Superior temporal gyrus (tissue), 1 donor: ENCODE data around the gene ZNF407.

ENCODE experiments used
- DNase-seq: peaks from one replicate; pipeline ENCODE4 v3.0.0-alpha.2; 2016; ENCODE audit errors: extremely low spot score

Gene ZNF407

GRCh38 chr18:74930616-74931015, 332.9 kb downstream of the ZNF407 start:
- DNase-seq = no peak

DNA sequence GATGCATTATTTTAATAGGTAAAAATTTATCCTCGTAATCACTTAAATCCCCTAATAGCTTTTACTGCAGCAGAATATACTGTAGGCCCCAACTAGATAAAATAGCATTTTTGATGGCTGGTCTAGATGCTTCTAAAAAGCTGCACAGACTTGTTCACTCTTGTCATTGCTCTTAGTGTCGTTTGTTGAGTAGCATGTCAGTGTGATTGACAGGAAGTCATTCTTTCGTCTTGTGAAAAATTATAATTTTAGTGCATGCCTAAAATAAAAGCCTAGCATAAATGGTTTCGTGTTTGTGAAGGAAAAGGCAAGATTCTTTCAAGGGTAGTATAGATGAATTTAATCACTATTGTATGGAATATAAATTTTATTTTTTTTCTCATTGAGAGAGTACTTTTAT, 336.3 kb downstream of the ZNF407 start:
- DNase-seq = no peak

DNA sequence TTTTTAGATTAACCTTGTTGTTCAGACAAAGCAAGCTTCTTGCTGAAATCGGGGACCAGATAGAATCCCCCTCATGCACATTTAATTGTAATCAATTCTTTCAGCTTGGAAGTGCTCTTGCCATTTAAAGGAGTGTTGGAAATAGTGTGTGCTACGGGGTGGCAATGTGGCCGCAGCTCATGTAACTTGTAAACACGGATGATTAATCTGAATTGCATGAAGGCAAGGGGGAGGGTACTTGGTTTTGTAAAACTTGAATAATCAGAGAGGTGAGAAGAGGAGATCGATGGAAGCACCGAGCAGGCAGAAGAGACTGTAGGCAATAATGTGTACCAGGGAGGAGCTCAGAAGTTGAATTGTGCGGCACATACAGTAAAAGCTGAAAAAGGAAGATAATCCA, 337.8 kb downstream of the ZNF407 start:
- DNase-seq = no peak

DNA sequence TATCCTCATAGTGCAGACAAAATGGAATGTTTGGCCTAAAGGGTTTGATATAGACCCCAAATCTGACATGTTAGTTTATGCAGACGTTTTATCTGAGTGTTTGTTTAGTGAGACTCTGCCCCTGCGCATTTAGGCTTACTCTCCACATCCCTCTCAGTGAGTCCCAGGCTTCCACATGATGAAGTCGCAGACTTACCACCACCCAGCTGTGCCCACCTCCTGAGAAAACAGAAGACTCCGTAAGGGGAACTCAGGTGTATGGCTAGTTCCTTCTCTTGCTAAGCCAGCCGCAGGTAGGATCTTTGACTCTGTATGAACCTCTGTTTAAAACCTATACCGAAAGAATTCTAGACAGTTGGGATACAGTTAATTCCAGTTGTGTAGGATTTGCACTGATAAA, 338.7 kb downstream of the ZNF407 start:
- DNase-seq = no peak

DNA sequence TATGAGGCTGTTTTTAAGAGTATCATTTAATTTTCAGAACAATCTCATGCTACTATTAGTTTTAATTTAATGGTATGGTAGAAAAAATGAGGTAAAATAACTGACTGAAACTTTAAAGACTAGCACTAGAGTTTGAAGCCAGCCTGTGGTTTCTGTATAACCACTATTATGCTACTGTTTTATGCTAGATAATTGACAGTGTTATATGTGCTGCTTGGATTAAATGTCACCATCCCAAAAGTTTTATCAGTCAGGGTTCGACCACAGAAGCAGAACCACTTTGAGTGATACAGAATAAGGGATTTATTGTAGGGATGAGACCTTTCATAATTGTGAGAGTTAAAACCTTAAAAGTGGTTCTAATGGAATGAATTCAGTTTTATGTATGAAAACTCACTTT, 339.6 kb downstream of the ZNF407 start:
- DNase-seq = no peak

DNA sequence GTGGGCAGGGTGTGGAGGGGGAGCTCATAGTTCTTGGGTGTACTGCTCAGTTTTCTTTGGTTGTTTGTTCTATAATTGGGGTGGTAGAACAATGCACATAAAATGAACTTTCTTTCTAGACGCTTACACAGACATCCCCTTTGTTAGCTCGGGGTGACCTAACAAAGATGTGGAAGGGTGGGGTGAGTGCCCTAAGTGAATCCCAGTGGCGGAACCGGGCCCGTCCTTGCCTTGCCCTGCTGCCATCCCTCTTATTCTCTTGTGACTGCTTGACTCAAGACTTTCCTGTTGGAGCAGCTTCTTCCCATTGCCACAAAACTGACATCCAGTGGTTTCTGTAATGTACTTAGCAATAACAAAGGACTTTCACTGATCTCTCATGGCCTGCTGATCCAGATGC, 343.2 kb downstream of the ZNF407 start:
- DNase-seq = no peak

GRCh38 chr18:74942319-74942910, 344.7 kb downstream of the ZNF407 start:
- no peak for DNase-seq

DNA sequence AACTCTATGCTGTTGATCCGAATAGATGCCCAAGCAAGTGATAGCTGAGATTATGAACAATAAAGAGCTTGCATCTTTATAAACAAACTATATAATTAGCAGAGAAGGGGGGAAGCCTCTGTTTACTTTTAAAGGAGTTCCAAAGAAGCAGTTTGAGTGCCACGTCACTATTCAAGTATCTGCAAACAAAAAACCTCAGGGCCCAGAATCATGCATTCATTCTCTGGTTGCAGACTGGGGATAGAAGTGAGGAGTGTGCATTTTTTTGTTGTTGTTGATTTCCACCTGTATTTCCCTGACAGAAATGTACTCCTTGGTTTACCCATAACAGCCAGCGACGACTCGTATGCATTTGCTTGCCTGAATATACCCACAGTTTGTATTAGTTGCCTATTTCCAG, 347.0 kb downstream of the ZNF407 start:
- DNase-seq = no peak

DNA sequence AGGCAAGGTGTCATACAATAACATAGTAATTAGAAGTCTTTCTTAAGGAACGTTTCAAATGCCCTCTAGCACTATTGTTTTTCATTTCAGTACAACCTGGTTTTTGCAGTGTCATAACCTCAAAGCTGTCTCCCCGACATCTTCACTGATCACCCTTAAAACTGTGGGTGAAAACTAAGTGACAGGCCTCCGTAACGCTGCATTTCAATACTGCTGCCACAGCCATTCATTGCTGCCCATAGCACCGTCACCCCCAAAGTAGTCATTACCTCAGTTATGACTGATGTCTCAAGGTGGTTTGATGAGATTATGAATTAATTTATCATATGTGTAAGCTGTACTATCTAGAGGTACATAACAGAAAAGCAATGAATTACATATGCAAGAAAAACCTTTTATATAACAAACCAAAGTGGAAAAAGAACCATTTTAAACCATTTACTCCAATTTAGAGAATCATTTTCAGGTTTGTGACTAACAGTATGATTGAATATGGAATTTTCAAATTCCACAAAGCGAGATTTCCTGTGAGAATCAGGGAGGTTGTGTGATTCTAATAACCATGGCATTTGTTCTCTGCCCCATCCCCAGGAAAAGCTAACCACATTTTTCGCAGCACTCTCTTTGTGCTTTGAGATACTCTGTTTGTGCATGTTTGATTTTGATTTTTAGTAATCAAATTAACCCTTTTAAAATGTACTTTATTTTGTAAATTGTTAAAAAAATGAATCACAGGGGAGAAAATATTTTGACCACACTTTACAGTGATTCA, 348.3 kb downstream of the ZNF407 start:
- no peak for DNase-seq

DNA sequence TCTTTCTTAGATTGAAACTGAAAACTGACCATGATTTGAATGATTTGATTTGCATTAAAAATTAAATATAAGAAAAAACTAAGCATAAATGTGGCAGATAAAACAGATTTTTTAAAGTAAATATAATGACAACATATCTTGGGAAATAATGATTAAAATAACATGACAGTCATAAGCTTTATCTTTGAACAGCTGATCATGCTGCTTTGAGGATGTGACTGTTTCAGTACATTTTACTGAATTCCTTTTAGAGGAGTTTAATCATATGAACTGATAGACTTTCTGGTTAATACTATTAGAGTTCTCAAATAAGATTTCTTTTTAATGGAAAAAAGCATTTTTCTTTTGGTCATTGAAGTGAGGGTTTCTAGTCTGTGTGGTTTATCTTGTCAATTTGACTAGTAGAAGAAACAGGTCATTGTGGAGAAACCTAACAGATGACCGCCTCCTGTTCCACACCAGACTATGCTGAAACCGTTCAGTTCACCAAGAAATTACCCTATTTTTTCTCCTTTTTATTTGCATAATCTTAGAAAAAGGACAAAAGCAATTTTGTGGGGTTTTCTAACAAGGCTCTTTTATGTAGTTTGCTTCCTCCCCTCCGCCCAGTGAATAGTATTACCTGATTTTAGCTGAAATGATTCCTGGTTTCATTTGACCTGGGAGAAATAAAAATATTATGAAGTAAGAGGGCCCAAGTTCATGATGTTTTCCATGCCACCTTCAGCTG, 349.1 kb downstream of the ZNF407 start:
- no peak for DNase-seq

DNA sequence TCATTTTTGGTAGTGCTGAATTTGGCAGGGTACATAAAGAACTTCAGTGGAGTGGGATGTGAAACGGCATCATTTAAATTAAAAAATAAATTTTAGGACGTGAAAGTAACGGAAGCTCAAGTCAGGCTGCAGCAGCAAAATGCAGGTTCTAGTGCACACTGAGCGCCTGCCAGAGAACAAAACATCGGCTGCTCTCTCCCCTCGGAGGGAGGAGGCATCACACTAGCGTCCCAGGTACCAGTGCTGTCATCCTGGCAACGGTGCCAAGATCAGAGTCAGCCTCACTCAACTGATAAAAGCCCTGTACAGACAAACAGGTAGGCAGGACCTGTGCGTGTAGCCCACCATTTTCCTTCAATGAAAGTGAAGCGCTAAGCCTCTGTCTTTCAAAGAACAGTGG, 349.7 kb downstream of the ZNF407 start:
- DNase-seq = no peak

DNA sequence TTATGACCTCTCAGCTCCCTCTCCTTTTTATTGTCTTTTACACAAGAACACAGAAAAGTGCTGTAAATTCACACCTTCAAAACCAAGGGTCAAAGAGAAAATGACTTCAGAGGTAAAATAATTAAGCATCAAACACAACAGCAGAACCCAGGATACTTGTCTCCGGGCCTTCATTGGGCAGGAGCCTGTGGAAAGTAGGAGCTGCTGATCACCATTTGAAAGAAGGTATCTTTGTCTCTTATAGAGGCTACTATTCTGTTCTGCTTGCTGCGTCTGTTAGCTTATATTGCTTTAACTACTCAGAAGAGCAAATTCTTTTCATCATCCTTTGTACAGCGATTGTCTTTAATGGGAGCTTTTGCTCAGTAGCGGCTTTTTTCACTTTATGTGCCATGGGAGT, 350.2 kb downstream of the ZNF407 start:
- no peak for DNase-seq

DNA sequence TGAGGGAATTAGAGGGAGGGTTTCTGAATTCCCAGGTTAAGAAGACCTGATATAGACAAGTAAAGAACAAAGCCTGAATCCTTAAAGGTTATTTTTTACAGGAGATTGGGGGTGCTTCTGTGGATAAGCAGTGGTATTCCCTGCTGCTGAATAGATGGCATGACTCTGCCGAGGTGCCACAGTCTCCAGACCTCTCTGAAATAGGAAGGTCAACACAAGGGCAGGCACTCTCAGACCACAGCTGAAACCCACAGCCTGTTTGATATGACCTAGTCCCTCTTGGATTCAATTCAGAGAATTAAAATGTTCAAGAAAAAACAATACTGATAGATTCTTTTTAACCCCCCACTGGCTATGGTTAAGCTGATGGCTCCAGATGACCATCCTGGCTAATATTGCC, 351.9 kb downstream of the ZNF407 start:
- DNase-seq = no peak

GRCh38 chr18:74950479-74950878, 352.8 kb downstream of the ZNF407 start:
- DNase-seq = no peak

DNA sequence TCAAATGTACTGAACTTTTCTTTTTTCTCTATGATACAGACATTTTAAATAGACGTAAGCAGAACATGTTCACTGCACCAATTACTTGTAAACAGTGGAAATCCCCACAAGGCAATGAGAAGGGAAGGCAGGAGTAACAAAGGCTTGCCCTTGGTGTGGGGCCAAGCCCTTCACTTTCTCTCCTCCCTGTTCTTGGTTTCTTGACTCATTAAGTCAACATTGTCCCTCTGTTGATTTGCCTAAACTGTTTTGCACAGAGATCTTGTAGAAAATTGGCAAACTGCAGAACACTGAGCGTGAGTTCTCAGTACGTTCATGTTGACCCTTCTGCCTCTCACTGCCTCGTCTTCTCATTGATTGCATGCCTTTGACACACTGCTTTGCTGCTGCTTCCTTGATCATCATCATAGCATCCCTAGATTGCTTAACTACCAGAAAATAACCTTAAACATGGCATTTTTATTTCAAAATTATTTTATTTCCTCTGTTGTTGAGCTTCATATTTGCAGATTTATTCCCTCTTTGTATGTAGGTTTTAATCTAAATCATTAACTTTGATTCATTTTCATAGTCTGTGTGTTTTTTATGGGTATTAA, 353.6 kb downstream of the ZNF407 start:
- DNase-seq = no peak

GRCh38 chr18:74957588-74958224, 360.0 kb downstream of the ZNF407 start:
- DNase-seq = no peak

DNA sequence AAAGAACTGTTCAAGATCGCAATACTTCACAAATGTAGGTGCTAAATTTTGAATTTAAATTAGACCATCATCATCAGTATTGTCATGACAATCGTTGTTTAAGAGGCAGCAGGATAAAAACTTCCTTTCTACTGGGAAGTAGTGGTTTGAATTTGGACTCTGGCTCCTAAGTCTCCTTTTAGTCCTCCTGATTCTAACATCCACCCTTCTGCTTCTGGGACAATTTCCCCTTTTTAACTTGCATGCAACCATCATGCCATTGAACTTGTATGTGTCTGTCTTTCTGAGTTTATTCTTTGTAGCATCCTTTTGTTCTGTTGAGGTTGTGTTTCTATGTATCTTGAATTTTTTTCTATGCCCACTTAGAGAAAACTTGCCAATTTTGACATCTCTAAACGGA, 361.5 kb downstream of the ZNF407 start:
- no peak for DNase-seq

DNA sequence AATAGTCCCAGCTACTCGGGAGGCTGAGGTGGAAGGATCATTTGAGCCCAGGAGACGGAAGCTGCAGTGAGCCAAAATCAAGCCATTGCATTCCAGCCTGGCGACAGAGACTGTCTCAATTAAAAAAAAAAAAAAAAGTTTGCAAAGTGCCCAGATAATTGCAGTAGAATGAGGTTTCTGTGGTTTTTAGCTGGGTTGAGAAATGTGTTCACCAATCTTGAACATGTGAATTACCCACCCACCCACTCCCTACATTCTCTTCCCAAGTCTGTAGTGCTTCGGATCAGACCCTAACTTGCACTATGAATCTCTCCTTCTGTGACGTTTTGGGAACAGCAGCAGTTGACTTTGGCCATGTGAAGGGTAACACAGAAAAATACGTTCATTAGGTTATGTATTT, 363.9 kb downstream of the ZNF407 start:
- DNase-seq = no peak

- peak; percentile 78 for DNase-seq
Measured at GRCh38 chr18:74963820-74964446, 366.3 kb downstream of the ZNF407 start.

DNA sequence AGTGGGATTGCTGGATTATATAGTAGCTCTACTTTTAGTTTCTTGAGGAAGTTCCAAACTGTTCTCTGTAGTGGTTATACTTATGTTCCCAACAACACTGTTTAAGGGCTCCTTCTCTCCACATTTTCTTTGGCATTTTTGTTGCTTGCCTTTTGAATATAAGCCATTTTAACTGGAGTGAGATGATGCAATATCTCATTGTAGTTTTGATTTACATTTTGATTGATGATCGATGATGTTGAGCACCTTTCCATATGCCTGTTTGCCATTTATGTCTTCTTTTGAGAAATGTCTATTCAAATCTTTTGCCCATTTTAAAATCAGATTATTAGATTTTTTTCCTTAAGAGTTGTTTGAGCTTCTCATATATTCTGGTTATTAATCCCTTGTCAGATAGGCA, 368.0 kb downstream of the ZNF407 start:
- DNase-seq = no peak

DNA sequence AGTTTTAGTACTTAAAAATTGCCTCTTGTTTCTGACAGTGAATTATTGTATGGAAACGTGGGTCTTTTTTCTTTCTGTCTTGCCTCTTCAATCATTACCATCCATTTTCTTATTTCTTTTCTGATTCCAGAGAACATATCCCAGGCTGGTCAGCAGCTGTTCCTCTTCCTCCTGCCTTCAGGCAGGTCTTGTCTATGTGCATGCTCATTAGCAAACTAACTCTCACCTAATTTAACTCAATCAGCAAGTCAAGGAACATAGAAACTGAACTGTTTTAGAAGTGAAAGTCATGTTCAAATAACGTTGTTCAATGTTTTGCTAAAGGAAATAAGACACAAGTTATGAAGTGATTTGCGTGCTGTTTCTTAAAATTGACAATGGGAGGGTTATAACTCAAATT, 369.8 kb downstream of the ZNF407 start:
- DNase-seq = no peak

- no peak for DNase-seq
Measured at GRCh38 chr18:74967979-74968378, 370.3 kb downstream of the ZNF407 start.
